KBM-7 (cell line): ENCODE results near the gene DUSP1.
"Not testable (repeated sequence)": the region's sequence is repeated elsewhere in the genome, so short reads cannot be mapped to it uniquely, and the experiment has no call there.

Experiments used
- DNase-seq: peaks from one replicate; pipeline ENCODE4 v3.0.0-alpha.2; 2015
- in situ Hi-C: fragments of 300-500 bp; cut with MboI; formaldehyde crosslinking; loops from 2 replicates; pipeline ENCODE4 v1.14.3; 2020; ENCODE audit warnings: low sequenced_read_pairs, low pct_unique_long_range_greater_than_20kb, mixed read lengths

DUSP1 gene

DNA sequence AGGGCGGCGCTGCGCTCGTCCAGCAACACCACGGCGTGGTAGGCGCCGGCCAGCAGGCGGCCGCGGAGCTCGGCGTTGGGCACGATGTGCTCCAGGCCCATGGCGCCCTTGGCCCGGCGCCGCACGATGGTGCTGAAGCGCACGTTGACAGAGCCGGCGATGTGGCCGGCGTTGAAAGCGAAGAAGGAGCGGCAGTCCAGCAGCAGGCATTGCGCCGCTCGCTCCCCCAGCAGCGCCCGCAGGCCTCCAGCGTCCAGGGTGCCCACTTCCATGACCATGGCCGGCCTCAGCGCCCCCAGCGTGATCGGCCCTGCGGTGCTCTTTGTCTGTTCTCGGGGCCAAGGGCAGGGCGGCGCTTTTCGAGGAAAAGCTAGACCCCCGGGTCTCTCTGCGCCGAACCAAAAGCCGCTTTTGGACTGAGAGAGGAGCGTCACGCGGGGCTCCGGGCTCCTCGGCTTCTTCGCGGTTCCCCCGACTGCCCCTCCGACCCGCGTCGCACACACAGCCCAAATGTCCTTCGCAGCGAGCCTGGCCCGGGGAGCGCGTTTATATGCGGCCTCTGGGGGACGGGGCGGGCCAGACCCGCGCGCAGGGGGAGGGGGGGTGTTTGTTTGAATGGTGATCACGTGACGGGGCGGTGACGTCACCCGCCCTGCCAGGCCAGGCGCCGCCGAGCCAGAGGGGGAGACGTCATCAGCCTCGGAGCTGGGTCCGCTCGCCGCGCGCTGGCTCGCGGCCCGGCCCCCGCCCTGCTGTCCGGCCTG lies at the start of gene DUSP1:
DUSP1 (minus strand) TSS at position 521 of the 764 bp plus-strand sequence; CDS start at position 278, 243 bp downstream.
- peak; percentile 87 for DNase-seq
- in situ Hi-C loops: no loop called here

GRCh38 chr5:172820046-172820767 lies 49.2 kb upstream of the DUSP1 start:
- no peak for DNase-seq
- in situ Hi-C loops: no loop called here

- no peak for DNase-seq
- in situ Hi-C loops: no loop called here
These were observed 48.6 kb upstream of the DUSP1 start for GRCh38 chr5:172819569-172819968.

DNA sequence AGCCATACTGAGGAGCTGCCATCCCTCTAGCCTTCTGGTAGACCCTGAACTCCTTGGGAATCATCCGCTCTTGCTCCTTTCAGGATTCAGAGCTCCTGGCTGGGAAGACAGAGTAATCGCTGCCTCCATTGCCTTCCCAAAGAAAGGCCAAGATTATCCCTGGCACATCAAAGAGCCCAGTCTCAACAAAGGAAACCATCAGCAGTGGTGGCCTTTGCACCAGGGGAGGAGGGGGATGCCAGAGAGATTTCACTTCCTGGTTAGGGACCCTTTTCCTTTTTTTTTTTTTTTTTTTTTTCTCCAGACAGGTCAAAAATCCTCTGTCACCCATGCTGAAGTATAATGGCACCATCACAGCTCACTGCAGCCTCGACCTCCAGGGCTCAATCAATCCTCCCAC lies 47.1 kb upstream of the DUSP1 start:
- DNase-seq: no peak
- in situ Hi-C loops: no loop called here

GRCh38 chr5:172817664-172818063 lies 46.7 kb upstream of the DUSP1 start:
- no peak for DNase-seq
- in situ Hi-C loops: no loop called here

- in situ Hi-C loops: no loop called here
- no peak for DNase-seq
These were observed 46.0 kb upstream of the DUSP1 start for GRCh38 chr5:172816925-172817562.

GRCh38 chr5:172815631-172816030 lies 44.6 kb upstream of the DUSP1 start:
- DNase-seq: no peak
- in situ Hi-C loops: no loop called here

- DNase-seq, in situ Hi-C loops: not testable (repeated sequence)
These were observed 40.0 kb upstream of the DUSP1 start for GRCh38 chr5:172810996-172811395.

GRCh38 chr5:172809774-172810173 lies 38.8 kb upstream of the DUSP1 start:
- in situ Hi-C loops: no loop called here
- DNase-seq: no peak

DNA sequence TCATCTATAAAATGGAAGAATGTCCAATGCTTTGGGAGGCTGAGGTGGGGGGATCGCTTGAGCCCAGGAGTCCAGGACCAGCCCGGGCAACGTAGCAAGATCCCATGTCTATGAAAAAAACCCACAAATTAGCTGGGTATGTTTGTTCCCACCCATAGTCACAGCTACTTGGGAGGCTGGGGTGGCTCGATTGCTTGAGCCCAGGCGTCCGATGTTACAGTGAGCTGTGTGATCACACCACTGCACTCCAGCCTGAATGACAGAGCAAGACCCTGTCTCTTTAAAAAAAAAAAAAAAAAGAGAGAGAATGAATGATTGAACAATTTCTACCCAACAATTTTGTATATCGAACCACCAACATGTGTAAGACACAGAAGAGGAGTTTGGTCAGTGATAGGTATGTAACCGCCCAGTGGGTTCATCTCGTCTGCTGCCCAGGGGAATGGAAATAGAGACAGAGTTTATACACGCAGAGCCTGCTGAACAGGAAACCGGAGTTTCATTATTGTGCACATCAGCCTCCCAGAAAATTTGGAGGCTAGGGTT lies 36.8 kb upstream of the DUSP1 start:
- in situ Hi-C loops: no loop called here
- DNase-seq: no peak

DNA sequence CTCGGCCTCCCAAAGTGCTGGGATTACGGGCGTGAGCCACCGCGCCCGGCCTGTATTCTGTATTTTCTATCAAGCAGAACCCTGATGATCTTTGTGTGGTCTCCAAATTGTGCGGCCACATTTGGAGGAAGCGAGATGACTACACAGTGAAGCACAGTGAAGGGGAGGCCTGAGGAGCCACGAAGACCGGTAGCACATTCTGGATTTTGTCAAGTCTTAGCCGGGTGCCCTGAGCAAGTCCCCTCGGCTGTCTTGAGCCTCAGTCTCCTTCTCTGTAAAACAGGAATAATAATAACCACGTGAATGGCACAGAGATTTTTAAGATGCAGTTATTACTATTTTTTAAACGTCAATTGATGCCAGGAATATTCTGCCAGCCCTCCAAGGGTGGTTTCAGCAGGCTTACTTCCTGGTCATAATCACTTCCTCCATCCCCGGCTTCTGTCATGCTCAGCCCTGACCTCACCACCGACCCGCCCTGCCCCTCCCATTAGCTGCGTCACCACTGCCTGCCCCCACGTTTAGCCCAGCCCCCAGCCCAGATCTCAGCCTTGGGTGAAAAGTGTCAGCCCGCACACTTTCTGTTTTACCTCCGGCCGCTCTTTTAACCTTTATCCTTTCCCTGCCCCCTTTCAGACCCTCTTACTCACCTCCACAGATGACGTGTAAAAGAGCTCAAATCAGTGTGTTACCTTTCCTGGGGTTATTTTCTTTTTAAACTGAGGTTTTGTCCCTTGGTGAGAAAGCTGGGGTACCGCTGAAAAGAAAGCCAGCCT lies 36.1 kb upstream of the DUSP1 start:
- in situ Hi-C loops: no loop called here

DNA sequence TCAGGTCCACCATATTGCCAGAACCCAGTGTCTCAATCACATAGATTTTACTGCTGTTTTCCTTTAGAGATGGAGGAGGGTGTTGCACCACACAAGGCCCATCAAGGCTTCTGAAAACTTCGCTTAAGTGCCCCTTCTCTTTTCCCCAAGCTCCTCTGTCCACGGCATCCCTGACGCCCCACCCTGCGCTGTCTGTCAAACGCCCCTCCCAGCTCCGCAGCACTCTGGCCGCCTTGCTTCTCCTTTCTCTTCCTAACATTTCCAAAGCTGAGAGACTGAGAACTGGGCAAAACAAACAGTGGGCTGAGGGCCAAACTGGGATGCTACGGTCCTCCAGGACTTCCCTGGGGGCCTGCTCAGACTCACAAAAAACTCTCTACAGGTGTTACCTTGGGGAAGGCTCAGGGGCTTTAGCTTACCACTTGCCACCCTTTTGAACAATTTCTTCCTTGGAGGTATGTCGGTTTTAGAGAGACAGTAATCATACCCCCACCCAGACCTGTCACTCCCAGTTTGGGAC lies 34.8 kb upstream of the DUSP1 start:
- in situ Hi-C loops: no loop called here
- no peak for DNase-seq

More for the DNA sequence above, 36.1 kb upstream of the DUSP1 start:
- DNase-seq: peak; percentile 88

GRCh38 chr5:172805018-172805683 lies 34.2 kb upstream of the DUSP1 start:
- in situ Hi-C loops: no loop called here
- DNase-seq: no peak

DNA sequence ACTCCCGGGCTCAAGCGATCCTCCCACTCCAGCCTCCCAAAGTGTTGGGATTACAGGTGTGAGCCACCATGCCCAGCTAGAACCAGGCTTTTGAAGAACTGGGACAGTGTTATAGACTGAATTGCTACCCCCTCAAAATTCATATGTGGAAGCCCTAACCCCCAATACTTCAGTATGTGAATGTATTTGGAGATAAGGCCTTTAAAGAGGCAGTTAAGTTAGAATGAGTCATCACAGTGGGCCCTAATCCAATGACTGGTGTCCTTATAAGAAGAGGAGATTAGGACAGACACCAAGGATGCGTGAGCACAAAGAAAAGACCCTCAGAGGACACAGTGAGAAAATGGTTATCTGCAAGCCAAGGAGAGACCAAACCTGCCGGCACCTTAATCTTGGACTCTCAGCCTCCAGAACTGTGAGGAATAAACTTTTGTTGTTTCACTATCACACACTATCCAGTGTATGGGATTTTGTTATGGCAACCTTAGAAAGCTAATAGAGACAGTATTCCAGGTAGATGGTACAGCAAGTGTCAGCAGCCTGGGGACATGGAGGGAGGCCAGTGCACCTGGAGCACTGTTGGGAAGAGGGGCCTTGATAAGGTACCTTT lies 31.7 kb upstream of the DUSP1 start:
- in situ Hi-C loops: no loop called here
- no peak for DNase-seq

DNA sequence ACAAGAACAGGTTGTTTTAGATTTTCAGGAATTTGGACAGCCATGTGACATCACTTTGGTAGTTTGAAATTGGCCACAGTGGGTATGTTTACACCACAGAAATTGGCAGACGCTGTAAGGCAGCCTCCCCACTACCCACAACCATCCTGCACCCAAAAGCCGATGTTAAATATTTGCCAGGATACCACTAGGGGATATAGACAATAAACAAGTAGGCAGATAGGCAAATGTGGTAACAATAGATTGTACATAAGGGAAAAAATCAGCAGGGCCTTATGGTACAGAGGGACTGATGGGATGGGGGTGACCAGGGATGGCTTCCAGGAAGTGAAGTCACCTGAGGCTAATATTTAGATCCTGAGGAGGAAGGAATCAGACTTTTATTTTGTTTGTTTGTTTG lies 31.1 kb upstream of the DUSP1 start:
- DNase-seq: no peak
- in situ Hi-C loops: no loop called here

DNA sequence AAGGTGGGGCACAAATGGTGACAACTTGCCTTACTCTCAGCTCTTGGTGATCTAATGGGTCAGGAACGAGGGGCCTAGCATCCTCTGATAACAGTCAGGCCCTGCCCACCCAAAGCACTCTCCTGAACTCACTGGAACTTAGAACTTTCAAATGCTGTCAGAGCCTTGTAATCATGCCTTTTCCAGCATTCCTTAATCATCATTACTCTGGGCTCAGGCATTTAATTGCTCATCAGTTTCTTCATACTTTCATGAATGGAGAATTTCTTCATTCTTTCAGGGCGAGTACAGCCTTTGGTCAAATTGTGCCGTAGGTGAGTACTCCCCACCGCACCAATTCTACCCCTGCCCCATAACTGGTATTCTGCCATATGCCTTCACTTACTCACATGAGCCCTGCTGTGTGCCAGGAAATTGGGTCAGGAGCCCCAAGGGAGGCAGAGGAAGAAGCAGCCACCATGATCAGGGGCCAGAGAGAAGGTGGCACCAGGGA lies 30.2 kb upstream of the DUSP1 start:
- DNase-seq: no peak
- in situ Hi-C loops: no loop called here

DNA sequence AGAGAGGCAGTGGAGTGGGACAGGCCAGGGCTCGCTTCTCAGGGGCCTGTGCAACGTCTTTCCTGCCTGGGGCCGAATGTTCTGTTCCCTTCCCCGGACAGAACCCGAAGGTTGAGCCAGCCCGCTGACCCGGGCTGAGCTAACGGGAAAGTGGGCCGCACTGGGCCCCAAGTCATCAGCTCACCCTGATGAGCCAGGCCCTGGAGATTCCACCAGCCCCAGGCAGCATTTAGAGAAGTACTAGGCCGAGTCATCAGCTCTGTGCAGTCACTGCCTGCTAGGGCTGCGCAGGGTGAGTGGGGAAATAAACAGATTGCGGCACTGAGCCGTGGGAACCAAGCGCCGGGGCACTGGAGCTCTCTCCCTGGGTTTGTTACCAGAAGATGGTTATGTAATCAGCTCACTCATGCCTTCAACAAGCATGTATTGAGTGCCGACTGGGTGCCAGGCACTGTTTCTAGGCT lies 29.1 kb upstream of the DUSP1 start:
- in situ Hi-C loops: no loop called here

GRCh38 chr5:172799416-172799815 lies 28.4 kb upstream of the DUSP1 start:
- no peak for DNase-seq
- in situ Hi-C loops: no loop called here

More for the DNA sequence above, 29.1 kb upstream of the DUSP1 start:
- DNase-seq: no peak
